Testis (tissue), 3 donors: ENCODE results near the gene PCED1A. TPM values are rescaled to one million over a fixed set of nuclear protein-coding genes. Genes with fewer than 3 reads are reported as not detected.

Source experiments
- DNase-seq: peaks from one replicate; pipeline ENCODE4 v3.0.0-alpha.2; 2019
- H3K27ac ChIP-seq, 2 donors: fragments of 200-600 bp; sonication (generic); one replicate each; pipeline ENCODE4 v1.5.1; 2019
- H3K27me3 ChIP-seq: fragments of 200-600 bp; sonication (generic); one replicate; pipeline ENCODE4 v1.5.1; 2019
- H3K36me3 ChIP-seq: fragments of 200-600 bp; sonication (generic); one replicate; pipeline ENCODE4 v1.5.1; 2017; ENCODE audit warnings: low read depth; ENCODE audit errors: missing control alignments
- H3K4me1 ChIP-seq: fragments of 200-600 bp; sonication (generic); one replicate; pipeline ENCODE4 v1.5.1; 2019
- H3K4me3 ChIP-seq, 2 donors: fragments of 200-600 bp; sonication (generic); one replicate each; pipeline ENCODE4 v1.5.1; 2017 to 2019
- H3K9me3 ChIP-seq: fragments of 200-600 bp; sonication (generic); one replicate; pipeline ENCODE4 v1.5.1; 2017
- POLR2A ChIP-seq: fragments of 450-650 bp; IDR thresholded peaks from one replicate; pipeline ENCODE4 v1.6.1; 2017; ENCODE audit warnings: antibody characterized with exemption, mild to moderate bottlenecking, moderate library complexity
- WGBS, 2 donors: methylation state at CpG; one replicate each; pipeline ENCODE4 v1.1.5; 2018; 5-methylcytosine and 5-hydroxymethylcytosine counted together
- intact Hi-C: fragments of 100-400 bp; cut with DNase I; formaldehyde crosslinking; loops from one replicate; pipeline ENCODE4 v1.15.1; 2023; ENCODE audit warnings: low total_unique reads
- polyA plus RNA-seq: library from polyadenylated mRNA; stranded (reverse); fragments of 350-450 nt; fragmentation: Illumina TruSeq; extraction: RNeasy Lipid Tissue Mini Kit (QIAGEN cat#74804); gene quantifications from one replicate; pipeline ENCODE4 v1.2.3, GENCODE V29; 2014; ENCODE audit warnings: low read depth, low replicate concordance; ENCODE audit not compliant: insufficient read depth
- total RNA-seq, 2 donors: library from RNA; depleted of rRNA; stranded (reverse); fragments of >200 nt; gene quantifications; one replicate each; pipeline ENCODE4 v1.2.3, GENCODE V29; 2016
- TF ChIP-seq, protein P1 (sequence below), 3 experiments: fragments of 450-650 bp in 2 of 3; fragments of 200-600 bp in 1 of 3; sonication (generic) in 1 of 3; IDR thresholded peaks; one replicate each; pipeline ENCODE4 v1.5.1; 2016 to 2019; ENCODE audit warnings: antibody characterized with exemption in 3 of 3, mild to moderate bottlenecking in 2 of 3, moderate library complexity in 1 of 3

PCED1A gene
- total and polyA plus RNA-seq, 3 donors from 2014 or later, result 20.8 to 51.1 (median 46.0) TPM

DNA sequence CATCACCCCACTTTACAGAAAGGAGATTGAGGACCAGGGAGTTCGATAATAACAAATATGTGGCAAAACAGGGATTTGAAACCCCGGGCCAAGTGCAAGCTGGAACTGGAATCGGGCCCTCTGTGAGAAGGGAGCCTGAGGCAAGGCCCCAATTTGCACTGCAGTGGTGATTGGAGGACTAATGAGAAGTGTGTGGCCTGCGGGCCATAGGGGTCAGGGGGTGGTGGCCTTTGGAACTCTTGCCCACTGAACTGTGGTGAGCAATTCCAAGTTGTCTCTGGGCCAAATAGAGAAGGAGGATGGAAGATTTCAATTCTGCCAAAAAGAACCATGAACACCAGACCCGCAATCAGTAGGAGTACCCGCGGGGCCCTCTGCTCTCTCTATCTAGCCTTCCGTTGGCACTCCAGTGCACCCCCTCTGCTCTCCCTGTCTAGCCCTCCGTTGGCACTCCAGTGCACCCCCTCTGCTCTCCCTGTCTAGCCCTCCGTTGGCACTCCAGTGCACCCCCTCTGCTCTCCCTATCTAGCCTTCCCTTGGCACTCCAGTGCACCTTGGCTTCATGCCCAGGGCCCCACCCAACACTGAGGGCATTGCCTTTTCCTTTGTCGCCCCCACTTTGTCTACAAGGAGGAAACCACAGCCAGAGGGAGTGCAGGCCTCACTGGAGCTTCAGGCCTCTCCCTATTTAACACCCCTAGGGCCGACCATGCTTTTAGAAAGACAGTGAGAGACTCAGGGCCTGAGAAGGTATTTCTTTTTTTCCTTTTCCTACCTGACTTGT, 26.8 kb upstream of the PCED1A start:
- WGBS, 2 donors, result 83 to 84% methylated on average over 12 of the region's 12 CpGs
- Histone ChIP-seq H3K4me3 (no peak overlapping the region), H3K36me3 (no peaks in the 10 kb centered on the region), H3K4me1 (peaks cover 14% of the 10 kb centered on the region), H3K27ac (no peak overlapping the region), H3K9me3 (no peaks in the 10 kb centered on the region), H3K27me3 (no peaks in the 10 kb centered on the region)
- TF ChIP-seq, protein P1, sequence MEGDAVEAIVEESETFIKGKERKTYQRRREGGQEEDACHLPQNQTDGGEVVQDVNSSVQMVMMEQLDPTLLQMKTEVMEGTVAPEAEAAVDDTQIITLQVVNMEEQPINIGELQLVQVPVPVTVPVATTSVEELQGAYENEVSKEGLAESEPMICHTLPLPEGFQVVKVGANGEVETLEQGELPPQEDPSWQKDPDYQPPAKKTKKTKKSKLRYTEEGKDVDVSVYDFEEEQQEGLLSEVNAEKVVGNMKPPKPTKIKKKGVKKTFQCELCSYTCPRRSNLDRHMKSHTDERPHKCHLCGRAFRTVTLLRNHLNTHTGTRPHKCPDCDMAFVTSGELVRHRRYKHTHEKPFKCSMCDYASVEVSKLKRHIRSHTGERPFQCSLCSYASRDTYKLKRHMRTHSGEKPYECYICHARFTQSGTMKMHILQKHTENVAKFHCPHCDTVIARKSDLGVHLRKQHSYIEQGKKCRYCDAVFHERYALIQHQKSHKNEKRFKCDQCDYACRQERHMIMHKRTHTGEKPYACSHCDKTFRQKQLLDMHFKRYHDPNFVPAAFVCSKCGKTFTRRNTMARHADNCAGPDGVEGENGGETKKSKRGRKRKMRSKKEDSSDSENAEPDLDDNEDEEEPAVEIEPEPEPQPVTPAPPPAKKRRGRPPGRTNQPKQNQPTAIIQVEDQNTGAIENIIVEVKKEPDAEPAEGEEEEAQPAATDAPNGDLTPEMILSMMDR (IDR thresholded peaks at IDR 0.05), result no peak
- no peak for TF ChIP-seq POLR2A
- intact Hi-C loops, result no loop called here
- no peak for DNase-seq

DNA sequence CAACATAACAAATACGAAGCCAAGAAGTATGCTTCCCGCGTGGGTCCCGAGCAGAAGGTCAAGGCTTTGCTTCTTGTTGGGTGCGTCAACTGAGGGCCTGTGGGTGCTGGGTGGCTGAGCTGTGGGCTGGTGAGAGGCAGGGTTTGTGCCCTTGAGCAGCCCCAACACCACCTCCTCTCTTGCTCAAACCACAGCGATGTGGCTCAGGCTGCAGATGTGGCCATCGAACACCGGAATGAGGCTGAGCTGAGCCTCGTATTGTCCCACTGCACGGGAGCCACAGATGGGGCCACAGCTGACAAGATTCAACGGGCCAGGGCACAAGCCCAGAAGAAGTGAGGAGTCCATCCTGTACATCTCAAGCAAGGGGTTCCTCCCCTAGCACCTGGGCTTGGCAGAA, 25.8 kb upstream of the PCED1A start:
- no peak for DNase-seq
- Histone ChIP-seq H3K27me3 (no peaks in the 10 kb centered on the region), H3K36me3 (no peaks in the 10 kb centered on the region), H3K4me1 (peaks cover 5% of the 10 kb centered on the region), H3K9me3 (no peaks in the 10 kb centered on the region), H3K4me3 (no peak overlapping the region), H3K27ac (no peak overlapping the region)
- TF ChIP-seq POLR2A, result no peak
- TF ChIP-seq, protein P1 (IDR thresholded peaks at IDR 0.05), result no peak
- intact Hi-C loops, result no loop called here
- 85 to 97% methylated on average over 10 to 11 of the region's 11 CpGs for WGBS, 2 donors

DNA sequence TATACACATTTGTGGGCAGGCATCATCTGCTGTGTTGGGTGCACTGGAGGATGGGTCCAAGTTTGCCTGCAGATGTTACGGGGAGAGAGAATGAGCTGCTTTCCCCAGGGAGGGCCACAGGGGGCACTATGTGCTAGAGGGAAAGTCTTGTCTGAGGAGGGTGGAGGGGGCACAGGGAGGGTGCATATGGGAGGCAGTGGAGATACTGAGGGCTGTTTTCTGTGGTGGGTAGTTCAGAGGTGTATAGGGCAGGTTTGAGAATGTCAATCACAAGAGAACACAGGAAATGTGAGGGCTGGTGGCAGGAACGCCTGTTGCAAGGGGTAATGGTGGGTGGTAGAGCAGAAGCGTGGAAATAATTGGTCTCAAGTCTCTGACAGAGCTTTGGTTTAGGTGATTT, 25.2 kb upstream of the PCED1A start:
- H3K27me3 ChIP-seq, result no peaks in the 10 kb centered on the region
- TF ChIP-seq, protein P1 (IDR thresholded peaks at IDR 0.05), result no peak
- no peak for TF ChIP-seq POLR2A
- H3K9me3 ChIP-seq, result no peaks in the 10 kb centered on the region
- no peaks in the 10 kb centered on the region for H3K36me3 ChIP-seq
- intact Hi-C loops, result no loop called here
- 85 to 88% methylated on average over 3 of the region's 3 CpGs for WGBS, 2 donors
- no peak overlapping the region for H3K4me3 ChIP-seq
- no peak overlapping the region for H3K27ac ChIP-seq
- no peak for DNase-seq
- peaks cover 3% of the 10 kb centered on the region for H3K4me1 ChIP-seq

DNA sequence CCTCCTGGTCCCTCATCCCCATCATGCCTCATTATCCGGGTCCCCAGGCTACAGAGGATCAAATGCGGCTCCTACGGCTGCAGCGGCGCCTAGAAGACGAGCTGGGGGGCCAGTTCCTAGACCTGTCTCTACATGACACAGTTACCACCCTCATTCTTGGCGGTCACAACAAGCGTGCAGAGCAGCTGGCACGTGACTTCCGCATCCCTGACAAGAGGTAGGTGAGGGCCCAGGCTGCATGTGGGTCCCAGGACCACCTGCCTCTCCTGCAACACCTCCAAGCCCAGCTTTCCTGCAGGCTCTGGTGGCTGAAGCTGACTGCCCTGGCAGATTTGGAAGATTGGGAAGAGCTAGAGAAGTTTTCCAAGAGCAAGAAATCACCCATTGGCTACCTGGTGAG, 24.6 kb upstream of the PCED1A start:
- Histone ChIP-seq H3K27me3 (no peaks in the 10 kb centered on the region), H3K4me3 (no peak overlapping the region), H3K36me3 (no peaks in the 10 kb centered on the region), H3K27ac (no peak overlapping the region), H3K9me3 (no peaks in the 10 kb centered on the region), H3K4me1 (no peaks in the 10 kb centered on the region)
- intact Hi-C loops, result no loop called here
- no peak for TF ChIP-seq POLR2A
- TF ChIP-seq, protein P1 (IDR thresholded peaks at IDR 0.05), result no peak
- WGBS, 2 donors, result 95 to 99% methylated on average over 8 to 10 of the region's 10 CpGs
- DNase-seq, result no peak

DNA sequence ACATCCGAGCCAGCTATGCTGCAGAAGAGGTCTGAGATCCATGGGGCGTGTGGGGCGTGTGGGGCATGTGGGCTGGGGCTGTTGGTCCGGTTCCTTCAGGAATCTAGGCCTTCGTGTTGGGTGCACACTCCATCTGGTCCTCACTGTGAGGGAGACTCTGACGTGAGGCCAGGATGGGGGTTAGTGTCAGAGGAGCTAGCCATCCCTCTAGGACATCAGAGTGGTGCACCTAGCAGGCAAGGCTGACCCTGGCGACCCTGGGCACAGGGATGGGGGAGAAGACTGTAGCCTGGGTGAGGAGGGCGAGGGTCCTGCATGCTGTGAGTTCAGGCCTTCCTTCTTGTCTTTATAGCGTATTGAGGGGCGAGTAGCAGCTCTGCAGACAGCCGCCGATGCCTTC, 24.2 kb upstream of the PCED1A start:
- 90 to 96% methylated on average over 7 to 12 of the region's 12 CpGs for WGBS, 2 donors

More for the DNA sequence above, 24.2 kb upstream of the PCED1A start:
- Histone ChIP-seq H3K4me3 (no peak overlapping the region), H3K27ac (no peak overlapping the region), H3K36me3 (no peaks in the 10 kb centered on the region), H3K9me3 (no peaks in the 10 kb centered on the region), H3K27me3 (no peaks in the 10 kb centered on the region), H3K4me1 (no peaks in the 10 kb centered on the region)
- no peak for DNase-seq
- TF ChIP-seq POLR2A, result no peak
- TF ChIP-seq, protein P1 (IDR thresholded peaks at IDR 0.05), result no peak
- intact Hi-C loops, result no loop called here
